ENCODE results near the gene IPO13.
A peak's percentile ranks its signal among the peaks of the same experiment; 100 is the strongest.

The IPO13 gene

DNA sequence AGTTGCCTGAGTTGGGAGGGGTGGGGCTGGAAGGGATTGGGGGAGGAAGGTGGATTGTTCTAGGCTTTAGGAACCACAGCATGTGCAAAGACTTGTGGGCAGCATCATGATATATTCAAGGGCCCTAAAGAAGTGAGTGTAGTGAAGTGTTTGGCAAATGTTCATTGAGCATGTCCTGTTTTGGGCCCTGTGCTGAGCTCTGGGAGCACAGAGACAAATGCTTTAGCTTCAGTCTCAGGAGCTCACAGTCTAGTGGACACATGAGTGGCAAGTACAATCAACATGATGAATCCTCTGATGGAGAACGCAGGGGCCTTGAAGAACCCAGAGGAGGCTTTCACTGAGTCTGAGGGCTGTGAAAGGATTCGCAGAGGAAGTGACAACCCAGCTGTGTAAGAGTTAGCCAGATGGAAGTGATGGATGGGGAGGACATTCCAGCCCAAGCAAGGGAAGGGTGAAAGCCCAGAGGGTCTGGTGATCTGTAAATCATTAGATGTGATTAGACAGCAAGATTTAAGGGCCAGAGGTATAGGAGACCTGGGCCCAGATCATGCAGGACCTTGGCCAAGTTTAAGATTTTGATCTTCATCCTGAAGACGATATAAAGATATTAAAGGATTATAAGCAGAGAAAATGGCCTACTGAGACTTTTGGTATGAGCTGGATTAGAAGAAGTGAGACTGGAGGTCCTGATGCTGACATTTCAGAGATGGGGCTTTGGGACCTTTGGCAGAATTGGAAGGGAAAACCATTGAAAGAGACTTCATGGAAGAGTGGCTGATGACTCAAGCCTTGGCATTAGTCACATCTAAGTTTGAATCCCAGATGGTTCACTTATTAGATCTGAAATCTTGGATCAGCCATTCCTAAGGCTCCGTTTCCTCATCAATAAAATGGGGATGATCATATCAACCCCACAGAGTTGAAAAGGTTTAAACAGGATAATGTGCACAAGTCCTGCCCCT is 4.6 kb downstream of the IPO13 start:
- no peak for DNase-seq

DNA sequence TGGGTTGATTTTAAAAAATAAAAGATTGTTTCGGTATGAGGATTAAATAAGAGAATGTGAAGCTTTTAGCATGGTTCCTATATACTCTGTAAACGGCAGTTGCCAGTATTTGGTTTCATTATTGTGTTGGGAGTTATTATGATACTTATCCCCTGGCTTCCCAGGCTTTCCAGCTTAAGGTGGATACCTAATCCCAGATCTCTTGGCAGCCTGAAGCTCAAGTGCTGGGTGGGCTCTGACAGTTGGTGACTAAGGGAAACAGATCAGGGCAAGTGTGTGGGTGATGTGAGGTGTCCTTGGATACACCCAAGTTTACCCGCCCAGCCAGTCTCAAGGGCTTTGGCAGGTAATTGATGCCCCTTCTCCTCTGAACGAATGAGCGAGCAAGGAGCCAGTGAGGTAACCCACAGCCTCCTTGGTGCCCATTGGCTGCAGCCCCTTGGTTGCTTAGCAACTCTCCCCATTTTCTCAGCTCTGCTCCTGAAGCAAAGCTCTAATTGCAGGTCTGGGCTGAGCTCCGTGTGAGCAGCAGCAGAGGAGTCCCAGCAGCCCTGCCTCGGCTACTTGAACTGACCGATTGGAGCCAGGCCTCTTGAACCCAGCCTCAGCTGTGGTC is 6.1 kb downstream of the IPO13 start:
- DNase-seq = peak; percentile 83

DNA sequence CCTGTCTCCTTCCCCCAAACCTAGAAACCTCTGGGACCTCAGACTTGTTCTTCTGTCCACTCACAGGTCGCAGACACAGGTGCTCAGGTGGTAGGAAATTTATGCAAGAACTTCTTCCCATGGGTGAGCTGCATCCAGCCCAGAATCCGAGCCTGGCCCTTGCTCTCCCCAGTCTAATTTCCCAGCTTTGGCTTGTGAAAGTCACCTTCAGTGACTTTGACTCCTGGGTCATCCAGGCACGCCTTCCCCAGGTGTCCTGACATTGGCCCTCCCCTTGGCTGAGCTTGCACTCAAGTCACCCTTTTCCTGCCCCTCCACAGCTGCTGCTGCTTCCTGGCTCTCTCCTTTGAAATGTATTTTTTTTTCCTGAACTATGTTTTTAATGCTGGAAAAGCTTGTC is 6.6 kb downstream of the IPO13 start:
- DNase-seq = peak; percentile 22

DNA sequence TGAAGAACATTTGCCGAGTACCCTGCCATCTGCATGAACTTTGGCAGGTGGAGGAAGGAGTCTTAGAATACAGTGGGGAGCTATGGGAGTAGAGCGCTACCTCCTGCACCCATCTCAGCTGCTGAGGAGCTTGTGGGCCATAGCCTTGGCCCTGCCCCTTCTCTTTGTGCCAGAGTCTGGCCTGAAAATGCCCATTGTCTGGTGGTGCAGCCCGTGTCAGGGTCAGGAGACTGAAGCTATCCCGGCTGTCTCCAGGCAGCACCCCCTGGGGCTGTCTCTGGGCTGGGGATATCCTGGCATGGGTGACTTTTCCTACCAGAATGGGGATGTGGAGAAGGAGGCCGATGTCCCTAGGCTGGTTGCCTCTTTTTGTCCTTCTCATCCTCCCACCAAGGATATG is 7.3 kb downstream of the IPO13 start:
- DNase-seq = no peak

DNA sequence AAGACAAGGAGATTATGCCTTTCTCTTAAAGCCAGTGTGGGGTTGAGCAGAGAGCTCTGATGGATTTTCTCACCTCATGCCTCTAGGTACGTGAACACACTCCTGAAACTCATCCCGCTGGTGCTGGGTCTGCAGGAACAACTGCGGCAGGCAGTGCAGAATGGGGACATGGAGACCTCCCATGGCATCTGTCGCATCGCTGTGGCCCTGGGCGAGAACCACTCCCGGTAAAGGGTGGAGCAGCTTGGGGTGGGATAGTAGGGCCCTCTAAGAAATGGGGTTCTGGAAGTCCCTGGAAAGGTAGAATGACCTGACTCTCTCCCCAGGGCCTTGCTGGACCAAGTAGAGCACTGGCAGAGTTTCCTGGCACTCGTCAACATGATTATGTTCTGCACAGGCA is 9.5 kb downstream of the IPO13 start:
- DNase-seq = no peak

DNA sequence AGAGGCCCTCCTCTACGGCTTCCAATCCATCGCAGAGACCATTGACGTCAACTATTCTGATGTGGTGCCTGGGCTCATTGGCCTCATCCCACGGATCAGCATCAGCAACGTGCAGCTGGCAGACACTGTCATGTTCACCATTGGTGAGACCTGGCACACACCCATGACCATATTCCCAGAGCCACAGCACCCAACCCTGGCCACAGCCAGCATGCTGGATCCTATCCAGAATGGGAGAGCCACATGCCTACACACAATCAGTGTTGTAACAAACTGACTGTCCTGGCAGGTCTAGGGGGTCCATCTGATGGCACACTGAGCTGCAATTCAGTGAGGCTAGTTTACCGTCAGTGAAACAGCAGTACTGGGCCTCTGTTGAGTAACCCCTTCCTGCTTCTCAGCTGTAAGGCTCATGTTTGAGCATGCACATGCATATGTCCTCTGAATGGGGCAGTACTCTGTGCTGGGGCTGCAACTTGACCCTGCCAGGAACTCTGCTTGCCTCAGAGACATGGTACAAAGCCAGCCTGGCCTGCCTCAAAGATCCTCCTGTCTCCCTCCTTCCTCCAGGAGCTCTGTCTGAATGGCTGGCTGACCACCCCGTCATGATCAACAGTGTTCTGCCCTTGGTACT is 10.8 kb downstream of the IPO13 start:
- DNase-seq = no peak

DNA sequence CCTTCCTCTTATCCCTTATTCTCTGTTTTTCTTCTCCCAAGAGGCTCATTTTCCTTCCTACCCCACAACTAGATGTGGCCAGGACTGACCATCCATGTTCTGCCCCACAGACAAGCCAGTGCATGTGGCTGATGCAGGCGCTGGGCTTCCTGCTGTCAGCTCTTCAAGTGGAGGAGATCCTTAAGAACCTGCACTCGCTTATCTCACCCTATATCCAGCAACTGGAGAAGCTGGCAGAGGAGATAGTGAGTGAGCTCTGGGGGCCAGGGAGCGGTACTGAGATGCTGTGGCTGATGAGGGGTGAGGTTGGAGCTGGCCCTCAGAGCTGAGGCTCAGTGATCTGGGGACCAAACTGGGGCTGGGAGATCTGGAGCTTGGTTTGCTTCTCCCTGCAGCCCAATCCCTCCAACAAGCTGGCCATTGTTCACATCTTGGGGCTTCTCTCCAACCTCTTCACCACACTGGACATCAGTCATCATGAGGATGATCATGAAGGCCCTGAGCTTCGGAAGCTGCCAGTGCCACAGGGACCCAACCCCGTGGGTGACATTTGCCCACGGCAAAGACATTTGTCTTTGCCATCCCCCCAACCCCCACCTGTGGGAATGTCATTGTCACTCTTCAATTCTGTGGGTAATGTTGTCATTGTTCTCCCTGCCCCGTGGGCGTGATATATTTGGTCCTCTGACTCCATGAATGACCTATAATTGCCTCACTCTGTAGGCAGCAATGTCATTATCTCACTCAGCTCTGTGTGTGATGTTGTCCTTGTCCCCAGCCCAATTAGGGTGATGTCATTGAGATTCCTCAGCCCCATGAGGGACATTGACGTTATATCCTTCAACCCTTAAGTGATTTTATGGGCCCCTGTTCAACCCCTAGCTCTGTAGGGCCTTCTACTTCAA is 11.9 kb downstream of the IPO13 start:
- no peak for DNase-seq

DNA sequence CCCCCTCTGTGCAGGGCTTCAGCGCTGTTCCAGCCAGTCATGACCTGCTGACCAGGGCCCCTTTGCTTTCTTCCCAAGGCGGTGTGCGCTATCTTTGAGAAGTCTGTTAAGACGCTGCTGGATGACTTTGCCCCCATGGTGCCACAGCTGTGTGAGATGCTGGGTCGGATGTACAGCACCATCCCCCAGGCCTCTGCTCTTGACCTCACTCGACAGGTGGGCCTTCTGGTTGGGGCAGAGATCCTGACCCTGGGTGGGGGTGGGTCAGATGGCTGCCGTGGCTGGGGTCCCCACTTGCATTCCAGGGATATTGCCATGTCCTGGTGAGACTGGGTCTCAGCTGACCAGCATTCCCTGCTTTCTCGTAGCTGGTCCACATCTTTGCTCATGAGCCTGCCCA is 14.0 kb downstream of the IPO13 start:
- DNase-seq = no peak

DNA sequence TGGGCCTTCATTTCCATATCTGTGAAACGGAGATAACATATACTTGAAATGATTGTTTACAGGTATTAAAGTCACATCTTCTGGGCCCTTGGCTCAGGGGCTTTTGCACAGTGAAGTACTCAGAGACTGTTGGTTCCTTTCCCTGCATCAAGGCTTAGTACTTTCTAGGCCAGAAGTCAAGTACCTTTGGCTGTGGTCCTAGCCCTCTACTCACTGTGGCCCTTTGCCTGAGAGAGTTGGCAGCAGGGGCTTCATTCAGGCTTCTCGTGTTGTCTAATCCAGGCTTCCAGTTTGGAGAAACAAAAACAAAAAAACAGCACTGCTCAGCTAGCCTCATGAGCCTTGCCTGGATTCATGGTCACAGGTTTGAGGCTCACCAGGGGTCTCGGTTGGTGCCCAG is 14.9 kb downstream of the IPO13 start:
- DNase-seq = no peak

DNA sequence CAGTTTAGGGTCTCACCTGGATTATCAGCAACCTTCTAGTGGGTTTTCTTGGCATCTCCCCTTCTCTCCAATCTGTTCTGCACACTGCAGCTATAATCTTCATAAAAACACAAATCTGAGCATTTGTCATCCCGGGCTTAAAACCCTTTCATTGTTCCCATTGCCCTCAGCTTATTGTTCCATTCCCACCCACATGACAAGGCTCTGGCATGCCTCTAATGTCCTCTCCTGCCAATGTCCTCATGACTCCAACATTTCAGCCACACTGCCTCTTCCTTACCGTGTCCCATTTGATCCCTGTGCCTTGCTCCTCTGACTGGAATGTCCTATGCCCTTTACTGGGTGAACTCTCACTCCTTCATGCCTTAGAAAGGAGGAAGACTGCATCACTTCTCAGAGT is 15.6 kb downstream of the IPO13 start:
- no peak for DNase-seq

DNA sequence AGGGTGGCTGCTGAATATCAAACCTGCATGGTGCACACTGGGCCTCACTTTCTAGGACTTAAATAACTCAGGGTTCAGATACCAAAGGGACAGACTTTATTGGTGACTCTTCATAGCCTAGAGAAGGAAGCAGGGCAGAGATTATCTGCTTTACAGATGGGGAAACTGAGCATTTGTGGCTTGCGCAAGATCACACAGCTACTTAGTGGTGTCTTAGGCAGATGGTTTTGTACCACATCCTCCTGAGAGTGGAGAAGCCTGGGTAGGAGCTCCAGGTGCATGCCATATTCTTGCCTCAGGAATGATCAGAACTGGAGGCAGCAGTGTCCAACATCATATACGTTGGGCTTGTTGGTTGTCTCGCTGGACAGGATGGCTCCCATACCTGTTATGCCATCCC is 16.3 kb downstream of the IPO13 start:
- no peak for DNase-seq

DNA sequence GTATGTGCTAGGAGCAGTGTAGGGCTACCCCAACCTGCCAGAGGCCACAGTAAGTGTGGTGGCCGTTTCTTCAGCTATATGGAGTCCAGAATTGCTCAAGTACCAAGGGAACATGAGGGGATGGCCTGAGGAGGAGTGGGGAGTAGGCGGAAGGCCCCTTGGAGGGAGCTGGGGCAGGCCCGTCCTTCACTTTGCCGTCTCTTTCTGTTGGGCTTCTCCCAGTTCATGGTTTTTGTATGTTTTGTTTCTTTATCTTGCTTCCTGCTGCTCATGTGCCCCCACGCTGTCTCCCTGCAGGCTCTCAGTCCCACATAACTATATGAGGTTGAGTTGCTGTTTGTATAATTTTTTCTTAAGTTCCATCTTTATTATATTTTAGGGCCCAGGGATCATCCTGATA is 17.1 kb downstream of the IPO13 start:
- no peak for DNase-seq

DNA sequence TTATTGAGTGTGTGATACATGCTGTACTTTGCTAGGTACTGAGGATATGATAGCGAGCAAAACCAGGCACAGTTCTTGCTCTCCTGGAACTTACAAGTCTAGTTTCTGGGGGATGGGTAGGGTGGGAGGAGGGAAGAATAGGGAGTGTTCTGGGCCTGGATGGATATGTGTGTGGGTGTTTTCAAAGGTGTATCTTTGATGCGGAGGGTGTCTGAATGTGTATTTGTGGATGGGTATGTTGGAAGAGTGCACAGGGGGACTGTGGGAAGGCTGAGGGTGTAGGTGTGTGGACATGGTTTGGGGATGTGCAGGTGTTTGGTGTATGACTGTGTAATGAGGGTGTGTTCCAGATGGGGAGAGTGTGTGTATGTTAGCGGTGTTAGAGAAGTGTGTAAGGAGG is 18.6 kb downstream of the IPO13 start:
- no peak for DNase-seq

DNA sequence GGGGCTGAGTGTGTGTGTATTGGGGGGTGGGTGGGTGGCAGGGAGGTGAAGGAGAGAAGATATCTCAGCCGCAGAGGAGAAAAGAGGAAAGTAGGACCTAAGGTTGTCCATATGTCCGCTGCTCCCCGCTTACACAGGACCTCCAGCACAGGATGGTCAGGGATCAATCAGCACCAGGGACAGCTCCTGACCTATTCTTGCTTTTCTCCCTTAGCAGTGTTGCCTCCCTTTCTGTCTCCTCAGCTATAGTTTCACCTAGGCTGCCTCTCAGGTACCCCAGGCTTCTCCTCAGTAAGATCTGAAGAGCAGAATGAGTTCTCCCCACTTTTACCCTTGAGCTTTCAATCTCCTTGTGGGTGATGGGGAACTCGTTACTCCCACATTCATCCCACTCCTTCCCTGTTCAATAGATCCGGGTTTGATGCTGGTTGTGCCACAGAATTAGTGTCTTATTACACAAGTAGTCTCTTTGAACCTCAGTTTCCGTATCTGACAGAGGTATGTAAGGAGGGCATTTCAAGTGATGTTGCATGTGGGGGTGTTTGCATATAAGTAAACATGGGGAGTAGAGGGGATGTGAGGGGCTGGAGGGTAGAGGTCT is 21.7 kb downstream of the IPO13 start:
- DNase-seq = no peak

DNA sequence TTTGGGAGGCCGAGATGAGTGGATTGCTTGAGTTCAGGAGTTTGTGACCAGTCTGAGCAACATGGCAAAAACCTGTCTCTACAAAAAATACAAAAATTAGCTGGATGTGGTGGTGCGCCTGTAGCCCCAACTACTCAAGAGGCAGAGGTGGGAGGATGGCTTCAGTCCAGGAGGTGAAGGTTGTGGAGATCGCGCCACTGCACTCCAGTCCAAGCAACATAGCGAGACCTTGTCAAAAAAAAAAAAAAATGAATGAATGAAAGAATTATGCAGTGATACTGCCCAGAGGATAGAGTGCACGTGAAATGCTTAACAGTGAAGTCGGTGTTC is 22.6 kb downstream of the IPO13 start:
- no peak for DNase-seq

DNA sequence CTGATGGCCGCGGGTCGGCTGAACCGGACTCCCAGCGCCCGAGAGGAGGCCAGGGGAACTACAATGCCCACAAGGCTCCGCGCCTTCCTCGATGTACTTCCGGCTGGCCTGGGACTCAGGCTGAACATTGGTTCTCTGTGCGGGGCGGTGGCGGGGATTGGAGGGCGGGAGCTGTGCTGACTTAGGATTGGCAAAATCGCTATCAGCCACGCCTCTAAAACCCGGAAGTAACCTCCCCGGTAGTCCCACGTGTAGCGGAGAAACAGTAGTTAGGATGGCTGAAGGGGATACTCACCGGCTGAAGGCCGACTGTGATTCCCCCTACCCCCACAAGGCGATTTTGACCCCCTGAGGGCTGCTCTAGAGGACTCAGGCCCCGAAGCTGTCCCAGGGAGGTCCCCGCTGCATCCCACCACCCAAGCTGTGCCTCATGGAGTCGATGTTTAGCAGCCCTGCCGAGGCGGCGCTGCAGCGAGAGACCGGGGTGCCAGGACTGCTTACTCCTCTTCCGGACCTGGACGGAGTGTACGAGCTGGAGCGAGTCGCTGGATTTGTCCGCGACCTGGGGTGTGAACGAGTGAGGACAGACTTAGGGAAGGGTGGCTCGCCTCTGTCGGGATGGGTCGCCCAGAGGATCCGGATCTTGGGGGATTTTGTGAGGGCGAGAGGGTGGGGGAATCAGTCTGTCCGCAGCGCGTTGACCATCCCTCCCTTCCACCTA is 23.2 kb downstream of the IPO13 start, which contains the start of gene DPH2:
DPH2 (plus strand) TSS at position 265 of the 721 bp plus-strand sequence; CDS start at position 431, 166 bp downstream.
- DNase-seq = peak; percentile 100

DNA sequence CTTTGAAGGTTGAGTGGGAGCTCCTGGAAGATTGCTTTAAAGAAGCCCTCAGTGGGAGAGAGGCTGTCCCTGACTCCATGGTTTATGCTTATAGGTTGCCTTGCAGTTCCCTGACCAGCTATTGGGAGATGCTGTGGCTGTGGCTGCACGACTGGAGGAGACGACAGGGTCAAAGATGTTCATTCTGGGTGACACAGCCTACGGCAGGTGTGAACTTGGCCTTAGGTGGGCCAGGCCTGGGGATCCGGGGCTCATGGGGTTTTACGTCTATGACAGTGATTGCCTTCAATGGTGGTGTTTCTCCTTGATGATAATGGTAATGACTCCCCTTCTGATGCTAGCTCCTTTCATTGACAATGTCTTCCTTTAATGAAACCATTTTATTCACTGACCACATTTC is 23.8 kb downstream of the IPO13 start:
- DNase-seq = no peak

DNA sequence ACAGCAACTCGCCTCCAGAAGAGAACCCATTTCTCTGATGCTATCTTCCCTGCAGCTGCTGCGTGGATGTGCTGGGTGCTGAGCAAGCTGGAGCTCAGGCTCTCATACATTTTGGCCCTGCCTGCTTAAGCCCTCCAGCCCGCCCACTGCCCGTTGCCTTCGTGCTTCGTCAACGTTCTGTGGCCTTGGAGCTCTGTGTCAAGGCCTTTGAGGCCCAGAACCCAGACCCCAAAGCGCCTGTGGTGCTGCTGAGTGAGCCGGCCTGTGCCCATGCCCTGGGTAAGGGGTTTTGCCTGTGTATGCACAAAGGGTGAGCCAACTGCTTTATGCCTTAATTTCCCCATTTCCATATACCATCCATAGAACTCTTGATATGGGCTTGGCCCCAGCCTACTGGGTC is 24.2 kb downstream of the IPO13 start:
- DNase-seq = no peak

DNA sequence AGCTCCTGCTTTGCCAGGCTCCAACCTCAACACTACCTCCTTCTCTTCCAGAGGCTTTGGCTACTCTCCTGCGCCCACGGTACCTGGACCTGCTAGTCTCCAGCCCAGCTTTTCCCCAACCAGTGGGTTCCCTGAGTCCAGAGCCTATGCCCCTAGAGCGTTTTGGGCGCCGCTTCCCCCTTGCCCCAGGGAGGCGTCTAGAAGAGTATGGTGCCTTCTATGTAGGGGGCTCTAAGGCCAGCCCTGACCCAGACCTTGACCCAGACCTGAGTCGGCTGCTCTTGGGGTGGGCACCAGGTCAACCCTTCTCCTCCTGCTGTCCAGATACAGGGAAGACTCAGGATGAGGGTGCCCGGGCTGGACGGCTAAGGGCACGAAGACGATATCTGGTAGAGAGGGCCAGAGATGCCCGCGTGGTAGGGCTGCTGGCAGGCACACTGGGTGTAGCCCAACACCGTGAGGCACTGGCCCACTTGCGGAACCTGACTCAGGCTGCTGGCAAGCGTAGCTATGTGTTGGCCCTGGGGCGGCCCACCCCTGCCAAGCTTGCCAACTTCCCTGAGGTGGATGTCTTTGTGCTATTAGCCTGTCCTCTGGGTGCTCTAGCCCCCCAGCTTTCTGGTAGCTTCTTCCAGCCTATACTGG is 24.7 kb downstream of the IPO13 start:
- no peak for DNase-seq

DNA sequence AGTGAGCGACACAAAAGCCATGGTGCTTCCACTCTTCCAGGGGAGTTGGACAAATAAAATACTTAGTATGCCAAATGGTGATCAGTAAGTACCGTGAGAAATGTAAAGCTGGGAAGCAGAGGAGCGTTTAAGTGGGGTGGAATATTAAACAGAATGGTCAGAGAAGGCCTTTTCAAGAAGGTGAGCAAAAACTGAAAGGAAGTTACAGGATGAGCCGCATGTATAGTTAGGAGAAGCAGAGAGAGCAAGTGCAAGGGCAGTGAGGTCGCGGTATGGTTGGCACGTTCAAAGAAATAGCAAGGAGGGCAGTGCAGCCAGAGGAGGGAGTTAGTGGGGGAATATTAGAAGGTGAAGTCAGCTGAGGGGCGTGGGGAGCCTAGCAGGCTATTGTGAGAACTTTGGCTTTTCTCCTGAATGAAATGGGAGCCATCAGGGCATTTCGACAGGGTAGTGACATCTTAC is 27.3 kb downstream of the IPO13 start:
- DNase-seq = no peak
